Measurements from ENCODE around the gene HRK.
A peak's percentile ranks its signal among the peaks of the same experiment; 100 is the strongest.

HRK gene

DNA sequence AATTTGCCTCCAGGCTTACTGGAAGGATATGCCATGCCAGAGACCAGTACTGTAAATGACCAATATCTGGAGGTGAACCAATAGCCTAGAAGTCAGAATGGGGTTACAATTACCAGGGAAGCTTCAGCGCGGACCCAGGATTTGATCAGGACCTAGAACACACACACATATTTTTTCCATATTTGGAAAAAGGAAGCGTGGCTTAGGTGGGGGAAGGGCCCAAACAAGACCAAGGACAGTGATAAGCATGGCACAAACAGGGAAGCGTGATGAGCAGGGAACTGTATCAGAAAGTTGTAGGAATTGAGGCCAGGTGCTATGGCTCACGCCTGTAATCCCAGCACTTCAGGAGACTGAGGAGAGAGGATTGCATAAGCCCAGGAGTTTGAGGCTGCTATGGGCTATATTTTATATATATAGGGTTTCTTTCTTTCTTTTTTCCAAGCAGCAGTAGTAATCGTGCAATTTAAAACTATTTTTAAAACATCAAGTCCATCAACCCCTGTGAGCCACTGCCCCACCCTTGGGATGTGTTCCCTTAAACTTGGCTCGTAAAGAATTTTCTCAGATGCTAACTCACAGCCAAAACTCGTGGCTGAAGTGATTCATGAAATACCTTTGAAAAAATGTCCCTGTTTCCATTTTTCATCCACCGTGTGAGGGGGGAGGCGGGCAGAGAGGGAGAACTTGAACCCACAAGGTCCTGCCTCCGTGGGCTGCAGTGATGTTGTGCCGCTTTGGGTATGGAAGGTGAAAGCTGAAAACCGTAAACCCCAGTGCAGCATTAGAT is 16.7 kb downstream of the HRK start:
- no peak for DNase-seq

DNA sequence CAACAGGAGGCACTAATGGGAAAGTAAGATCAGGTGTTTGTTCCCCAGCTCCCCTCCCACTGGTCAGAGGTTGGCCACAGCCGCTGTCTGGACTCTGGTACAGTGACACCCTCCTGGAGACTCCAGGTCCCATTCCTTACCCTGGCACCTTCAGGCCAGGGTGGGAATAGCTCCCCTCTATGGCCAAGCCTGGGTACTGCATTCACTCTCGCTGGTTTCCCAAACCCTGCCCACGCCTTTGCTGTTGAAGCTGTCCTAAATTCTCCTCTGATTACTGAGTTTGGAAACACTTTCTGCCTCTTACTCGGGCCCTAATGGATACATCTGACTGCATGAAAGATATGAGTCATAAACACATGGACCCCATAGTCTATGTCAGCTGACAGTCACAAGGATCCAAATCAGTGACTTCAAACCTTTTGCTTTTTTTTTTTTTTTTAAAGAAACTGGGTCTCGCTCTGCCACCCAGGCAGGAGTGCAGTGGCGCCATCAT is 17.9 kb downstream of the HRK start:
- DNase-seq = peak; percentile 23 to 29

DNA sequence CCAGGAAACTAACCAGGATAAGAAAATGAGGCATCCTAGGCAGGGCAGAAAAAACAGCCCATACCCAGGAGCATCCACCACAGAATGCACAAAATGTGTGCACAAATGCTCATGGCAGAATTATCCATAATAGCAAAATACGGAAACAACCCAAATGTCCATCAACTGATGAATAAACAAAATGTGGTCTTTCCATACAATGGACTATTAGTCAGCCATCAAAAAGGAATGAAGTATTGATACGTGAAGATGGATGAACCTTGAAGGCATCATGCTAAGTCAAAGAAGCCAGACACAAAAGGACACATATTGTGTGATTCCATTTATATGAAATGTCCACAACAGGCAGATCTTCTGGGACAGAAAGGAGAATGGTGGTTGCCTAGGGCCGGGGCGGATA is 19.1 kb downstream of the HRK start:
- no peak for DNase-seq

DNA sequence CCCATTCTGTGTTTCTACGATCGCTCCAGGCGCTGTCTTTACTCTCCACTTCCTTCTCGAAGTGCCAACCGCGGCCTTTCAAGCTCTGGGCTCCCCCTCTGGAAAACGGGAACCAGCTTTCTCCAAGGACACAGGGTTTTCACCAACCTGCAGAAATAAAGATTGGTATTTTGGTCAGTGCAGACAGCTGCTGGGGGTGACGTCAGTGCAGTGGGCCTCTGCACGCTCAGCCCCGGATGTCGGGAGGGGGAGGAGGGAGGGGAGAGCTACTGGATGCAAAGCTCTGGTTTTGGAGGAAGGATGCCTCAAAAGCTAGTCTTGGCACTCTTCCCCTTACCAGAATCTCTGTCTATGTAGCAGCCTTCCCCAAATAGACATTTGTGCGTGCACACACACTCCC is 19.9 kb downstream of the HRK start:
- peak; percentile 84 to 92 for DNase-seq

DNA sequence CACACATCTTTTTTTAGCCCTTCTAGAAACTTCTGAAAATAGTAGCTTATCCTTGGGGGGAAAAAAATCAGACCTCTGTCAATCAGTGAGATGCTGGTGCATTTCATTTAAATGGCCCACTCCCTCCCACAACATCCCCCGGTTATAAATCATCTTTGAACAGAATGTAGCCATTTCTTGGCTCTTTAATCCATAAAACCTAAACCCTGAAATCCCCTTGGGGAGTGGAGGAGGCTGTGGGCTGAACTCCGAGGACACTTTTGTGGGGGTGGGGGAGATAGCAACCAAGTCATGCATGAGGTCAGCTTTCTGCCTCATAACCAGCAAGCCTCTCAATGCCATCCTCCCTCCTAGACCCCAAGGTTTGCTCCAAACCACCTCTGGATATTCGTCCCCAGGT is 21.0 kb downstream of the HRK start:
- DNase-seq = no peak

DNA sequence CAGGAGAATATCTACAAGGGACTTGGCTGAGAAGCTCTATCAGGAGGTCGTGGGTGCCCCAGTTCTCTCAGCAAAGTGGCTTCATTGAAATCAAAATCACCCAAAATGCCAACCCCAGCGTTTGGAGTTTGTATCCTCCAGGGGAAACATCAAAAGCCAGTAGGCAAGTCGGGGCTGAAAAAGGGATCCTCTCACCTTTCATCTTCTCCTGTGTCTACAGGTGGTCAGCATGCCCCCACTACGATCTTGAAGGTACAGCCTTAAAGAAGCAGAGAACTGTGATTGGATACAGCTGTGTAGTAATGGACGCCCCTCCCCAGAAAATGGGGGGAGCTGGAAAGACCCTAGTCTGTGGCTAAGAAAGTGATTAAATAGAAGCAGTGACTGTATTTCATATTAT is 22.2 kb downstream of the HRK start:
- peak in 1 of 2 experiments; percentile 3 for DNase-seq

DNA sequence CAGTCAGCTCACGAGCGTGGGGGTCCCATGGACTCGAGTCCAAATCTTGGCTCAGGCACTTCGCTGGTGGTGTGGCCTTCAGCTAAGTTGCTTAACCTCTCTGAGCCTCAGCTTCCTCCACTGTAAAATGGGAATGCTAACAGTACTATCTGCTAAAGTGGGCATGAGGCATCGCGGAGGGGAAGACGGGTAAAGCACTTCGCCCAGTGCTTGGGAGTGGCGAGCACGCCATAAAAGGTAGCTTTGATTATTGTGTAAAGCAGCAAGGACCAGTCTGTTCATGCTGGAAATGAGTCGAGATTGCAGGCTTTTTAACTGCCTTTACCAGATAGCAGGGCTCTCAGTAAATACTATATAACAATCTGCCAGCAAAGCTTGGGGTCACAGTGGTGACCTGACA is 24.5 kb downstream of the HRK start:
- DNase-seq = no peak

DNA sequence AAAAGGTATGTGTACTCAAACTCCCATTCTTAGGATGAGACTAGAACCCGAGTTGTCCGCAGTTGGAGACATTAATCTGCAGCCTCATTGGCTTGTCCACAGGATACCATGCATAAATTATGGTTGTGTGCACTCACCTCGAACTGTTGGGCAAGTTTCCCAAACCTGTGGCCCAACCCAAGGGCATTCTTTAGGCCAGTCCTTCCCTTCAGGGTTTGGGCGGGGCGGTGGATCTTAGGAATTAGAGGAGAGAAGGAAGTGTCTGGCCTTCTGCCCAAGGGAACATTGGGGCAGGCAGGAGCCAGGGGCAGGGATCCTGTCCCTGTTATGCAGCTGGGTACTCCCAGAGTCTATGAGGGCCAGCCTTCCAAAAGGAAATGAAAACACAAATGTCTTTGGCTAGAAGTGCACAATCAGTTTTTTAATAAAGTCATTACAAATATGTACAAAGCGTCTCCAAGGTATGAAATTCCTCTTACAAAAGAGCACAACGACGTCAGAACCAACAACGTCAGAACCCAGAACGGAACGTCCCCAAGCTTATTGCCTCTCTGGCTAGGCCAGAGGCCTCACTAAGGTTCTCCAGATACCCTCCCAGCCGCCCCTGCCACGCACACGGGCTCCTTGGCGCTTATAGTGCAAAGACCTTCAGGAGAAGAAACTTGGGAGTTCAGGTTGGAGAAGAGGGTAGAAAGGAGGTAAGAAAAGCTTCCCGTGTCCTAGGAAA is 25.3 kb downstream of the HRK start:
- DNase-seq = no peak

DNA sequence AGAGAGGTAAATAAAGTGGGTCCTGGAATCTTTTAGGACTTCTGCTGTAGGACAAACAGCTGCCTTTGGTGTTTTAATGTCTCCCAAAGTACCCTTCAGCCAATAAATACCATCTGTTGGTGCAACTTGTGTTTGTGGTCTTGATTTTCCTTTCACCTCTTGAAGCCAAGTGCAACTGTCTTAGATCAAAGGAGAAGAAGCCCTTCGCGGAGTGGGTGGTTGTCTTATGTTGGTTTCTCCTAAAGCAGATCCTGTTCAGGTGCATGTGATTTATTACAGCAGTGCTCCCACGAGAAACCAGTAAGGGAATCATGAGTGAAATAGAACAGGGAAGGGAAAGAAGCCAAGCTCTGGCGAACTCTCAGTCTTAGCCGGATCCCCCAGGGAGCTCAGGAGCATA is 27.7 kb downstream of the HRK start:
- no peak for DNase-seq

DNA sequence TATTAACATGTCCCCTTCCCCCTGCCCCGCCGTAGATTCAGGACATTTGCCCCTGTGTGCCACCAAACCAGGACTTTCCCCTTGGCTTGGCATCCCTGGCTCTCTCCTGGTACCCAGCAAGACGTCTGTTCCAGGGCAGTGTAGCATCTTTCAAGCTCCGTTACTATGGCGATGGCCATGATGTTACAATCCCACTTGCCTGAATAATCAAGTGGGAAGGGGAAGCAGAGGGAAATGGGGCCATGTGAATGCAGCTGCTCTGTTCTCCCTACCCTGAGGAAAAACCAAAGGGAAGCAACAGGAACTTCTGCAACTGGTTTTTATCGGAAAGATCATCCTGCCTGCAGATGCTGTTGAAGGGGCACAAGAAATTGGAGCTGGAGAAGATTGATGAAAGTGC is 28.9 kb downstream of the HRK start:
- DNase-seq = no peak

DNA sequence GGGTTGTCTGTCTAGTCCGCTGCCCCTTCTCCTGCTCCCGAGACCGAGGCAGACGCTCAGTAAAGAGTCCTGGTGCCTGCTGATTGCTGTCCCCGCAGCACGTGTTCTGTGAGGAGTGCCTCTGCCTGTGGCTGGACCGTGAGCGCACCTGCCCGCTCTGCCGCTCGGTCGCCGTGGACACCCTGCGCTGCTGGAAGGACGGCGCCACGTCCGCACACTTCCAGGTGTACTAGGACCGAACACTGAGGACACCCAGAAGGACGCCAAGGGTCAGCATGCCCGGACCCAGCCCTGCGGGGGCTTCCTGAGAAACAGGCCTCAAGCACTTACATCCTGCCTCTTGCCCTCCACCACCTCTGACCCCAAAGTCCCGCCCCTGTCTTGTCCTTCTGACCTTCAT is 32.0 kb downstream of the HRK start:
- no peak for DNase-seq

DNA sequence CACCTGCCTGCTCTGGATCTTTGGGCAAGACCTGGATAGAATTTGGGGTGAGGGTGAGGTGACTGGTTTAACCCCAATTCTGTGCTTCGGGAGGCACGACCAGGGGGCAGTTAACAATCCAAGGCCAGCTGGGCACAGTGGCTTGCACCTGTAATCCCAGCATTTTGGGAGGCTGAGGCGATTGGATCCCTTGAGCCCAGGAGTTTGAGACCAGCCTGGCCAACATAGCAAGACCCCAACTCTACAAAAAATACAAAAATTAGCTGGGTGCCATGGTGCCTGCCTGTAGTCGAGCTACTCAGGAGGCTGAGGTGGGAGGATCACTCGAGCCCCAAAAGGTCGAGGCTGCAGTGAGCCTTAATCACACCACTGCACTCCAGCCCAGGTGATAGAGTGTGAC is 38.2 kb downstream of the HRK start:
- no peak for DNase-seq

DNA sequence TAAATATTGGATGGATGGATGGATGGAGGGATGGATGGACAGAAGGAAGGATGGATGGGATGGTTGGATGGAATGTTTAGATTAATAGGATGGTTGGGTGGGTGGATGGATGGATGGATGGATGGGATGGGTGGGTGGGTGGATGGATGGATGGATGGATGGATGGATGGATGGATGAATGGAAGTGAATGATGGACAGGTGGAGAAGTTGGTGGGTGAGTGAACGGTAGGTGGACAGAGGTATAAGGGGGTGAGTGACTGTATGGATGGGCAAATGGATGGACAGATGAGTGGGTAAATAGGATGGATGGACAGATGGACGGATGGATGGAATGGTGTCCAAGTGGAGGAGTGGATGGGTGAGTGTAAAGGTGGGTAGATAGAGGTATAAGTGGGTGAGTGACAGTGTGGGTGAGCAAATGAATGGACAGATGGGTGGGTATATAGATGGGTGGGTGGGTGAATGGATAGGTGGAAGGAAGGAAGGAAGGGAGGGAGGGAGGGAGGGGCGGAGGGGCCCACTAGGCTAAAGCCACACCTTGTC is 41.9 kb downstream of the HRK start:
- DNase-seq = no peak

DNA sequence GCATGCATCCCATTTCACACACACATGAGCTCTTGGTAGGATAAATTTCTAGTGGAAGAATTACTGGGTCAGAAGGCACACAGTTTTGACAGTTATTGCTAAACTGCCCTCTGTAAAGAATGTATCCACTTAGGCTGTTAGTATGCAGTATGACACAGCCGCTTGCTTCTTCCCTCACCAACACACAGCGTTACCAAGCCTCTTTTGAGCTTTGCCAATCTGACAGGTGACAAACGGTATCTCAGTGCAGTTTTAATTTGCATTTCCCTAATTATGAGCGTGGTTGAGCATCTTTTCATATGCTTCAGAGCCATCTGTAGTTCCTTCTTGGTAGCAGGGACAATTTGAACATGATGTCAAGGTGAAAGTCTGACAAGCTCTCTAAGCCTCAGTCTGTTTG is 42.9 kb downstream of the HRK start:
- DNase-seq = no peak

DNA sequence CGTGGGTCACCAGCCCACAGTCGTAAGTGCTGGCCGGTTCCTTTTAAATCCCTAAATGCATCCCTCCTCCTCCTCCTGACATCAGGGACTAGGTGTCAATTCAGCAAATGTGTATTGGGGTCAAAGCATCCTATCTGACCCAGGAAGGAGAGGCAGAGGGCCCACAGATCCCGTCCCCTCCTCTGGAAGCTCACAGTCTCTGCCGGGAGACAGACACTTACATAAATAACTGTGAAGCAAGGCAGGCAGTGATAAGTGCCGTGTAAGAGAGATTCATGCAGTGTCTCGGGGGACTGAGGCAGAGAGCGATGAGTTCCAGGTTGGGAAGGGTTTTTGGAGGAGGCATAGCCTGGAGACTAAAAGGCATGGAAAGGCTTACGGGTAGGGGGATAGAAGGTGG is 44.1 kb downstream of the HRK start:
- no peak for DNase-seq

DNA sequence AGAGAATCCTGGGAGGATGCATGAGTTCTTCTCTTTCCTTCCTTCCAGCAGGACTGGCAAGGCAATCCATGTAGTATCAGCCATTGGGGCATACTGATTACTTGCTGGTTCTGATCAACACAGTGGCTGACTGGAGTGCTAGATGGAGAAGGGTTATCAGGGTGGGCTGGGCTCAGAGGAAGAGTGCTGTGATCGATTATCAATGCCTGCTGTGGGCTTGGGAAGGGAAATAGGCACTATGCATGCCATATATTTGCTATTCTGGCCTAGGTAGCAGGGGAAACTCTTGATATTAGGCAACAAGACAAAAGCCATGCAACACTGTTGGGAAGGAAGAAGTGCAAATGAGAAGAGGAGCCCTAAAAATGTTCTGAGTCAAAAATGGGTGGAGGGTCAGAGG is 45.8 kb downstream of the HRK start:
- DNase-seq = no peak

DNA sequence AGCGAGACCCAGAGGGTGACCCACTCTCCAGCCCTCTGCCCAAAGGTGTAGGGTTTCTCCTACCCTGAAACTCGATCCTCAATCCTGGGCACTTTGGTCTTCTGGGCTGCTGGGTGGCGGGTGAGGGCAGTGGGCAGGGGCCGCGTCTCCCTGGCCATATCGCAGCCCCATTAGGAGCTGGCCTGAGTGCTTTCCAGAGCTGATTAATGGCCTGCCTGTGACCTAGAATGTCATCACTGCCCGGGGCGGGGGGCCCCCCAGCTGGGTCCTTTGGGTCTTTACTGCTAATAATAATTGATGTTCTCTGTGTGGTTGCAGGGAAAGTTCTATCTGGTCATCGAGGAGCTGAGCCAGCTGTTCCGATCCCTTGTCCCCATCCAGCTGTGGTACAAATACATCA is 47.8 kb downstream of the HRK start:
- DNase-seq = no peak

DNA sequence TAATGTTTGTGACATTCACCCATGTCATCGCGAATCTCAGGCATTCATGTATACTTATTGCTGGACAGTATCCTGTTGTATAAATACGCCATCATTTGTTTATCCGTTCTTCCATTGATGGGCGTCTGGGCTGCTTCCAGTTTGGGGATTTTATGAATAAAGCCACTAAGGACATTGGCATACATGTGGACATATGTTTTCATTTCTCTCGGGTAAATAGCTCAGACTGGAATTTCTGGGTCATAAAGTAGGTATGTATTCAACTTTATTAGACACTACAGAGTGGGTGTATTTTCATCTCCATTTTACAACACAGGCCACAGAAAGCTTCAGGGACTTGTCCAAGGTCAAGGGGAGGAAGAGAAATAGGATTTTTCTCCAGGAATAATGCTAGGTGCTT is 48.9 kb downstream of the HRK start:
- DNase-seq = no peak

DNA sequence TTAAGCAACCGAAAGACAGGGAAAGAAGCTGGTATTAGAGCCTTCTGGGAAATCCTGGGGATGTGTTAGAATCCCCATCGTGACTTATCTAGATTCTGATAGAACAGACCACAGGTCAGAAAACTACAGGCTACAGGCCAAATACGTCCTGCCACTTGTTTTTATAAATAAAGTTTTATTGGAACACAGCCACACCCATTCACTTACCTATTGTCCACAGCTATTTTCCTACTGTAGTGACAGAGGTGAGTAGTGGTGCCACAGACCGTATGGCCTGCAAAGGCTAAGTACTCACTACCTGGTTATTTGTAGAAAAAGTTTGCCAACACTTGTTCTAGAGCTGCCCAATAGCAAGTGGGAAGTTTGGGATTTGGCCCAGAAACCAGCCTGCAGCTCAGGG is 53.8 kb downstream of the HRK start:
- no peak for DNase-seq

DNA sequence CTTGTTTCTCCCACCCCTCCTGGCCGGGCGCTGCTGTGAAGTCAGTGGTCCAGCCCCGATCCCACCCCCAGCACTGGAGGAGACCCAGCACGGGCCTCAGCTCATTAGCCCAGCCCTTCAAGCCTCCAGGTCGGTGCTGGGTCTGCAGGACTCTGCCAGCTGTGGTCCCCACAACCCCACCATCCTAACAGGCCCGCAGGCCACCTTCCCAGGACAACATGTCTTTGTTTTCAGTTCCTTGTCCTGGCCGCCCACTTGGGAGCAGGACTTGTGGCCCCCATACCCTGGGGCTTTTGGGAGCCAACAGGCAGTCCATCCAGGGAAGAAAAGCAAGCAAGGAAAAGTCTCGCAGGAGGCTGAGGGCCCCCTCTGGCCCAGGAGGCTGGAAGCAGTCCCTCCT is 60.0 kb downstream of the HRK start:
- DNase-seq = no peak

DNA sequence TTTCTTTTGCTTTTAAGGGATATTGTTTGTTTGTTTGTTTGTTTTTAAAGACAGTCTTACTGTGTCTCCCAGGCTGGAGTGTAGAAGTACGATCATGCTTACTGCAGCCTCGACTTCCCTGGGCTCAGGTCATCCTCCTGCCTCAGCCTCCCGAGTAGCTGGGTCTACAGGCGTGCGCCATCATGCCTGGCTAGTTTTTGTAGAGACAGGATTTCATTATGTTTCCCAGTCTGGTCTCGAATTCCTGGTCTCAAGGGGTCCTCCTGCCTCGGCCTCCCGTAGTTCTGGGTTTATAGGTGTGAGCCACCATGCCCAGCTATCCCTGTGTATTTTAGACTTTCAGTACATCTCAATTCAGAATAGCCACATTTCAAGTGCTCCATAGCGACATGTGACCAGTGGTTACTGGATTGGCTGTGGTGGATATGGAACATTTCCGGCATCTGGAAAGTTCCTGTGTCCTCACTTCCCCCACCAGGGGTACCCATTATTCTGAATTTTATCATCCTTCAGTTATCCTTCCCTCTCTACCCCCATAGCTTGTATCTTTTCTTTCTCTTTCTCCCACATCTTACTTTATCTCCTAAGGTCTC is 61.1 kb downstream of the HRK start:
- no peak for DNase-seq

DNA sequence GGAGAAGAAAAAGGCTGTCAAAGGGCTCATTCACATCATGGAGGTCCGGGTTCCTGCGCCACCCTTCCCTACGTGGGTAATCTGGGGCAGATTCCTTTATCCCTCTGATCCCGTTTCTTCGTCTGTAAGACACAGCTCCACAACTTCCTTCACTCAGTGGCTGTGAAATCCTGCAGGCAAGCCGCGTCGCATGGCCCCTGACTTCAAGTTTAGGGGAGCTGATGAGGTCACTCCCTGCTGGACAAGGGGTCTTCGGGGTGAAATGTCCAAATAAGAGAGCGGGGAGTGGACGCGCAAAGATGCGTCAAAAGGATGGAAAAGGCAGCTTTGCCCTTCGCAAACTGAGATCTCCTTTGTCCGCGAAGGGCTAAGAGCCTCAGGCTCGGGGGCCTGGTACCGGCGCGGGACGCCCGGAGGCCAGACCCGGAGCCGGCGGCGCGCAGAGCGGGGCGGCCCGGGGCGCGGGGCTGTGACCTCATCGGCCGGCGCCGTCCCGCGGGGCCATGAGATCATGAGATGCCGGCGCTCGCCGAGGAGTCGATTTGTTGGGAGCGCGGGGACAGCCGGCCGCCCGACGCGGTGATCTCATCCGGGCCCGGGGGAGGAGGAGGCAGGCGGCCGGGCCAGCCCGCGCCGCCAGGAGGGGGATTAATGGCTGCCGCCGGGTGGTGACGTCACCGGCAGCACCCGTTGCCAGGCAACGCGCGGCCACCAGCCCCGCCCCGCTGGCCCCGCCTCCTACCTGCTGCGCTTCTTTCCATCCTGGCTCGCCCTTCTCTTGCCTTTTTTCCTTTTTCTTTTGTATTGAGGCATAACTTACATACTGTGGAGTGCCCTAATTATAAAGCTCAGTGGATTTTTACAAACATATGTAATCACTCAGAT is 62.1 kb downstream of the HRK start:
- DNase-seq = peak; percentile 92 to 94

DNA sequence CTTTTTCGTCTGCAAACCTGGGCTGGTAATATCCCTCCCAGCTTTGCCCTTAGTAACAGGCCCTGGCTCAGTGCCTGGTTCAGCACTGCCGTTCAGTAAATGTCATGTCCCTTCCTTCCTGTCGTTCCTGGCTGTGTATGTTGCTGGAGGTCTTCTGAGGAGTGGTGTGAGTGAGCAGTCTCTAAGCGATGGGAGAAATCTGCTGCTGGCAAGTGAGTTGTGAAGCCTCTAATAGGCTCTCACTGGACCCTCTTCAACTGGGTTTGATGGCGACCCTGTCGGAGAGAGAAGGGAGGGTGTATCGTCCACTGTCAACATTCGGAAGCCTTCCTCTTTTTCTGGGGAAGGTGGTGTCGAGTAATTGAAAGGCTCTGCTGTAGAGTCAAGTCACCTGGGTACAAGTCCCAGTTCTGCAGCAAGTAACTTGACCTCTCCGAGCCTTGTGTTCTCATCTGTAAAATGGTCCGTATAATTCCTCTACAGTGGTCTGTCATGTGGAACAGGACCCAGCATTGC is 62.8 kb downstream of the HRK start:
- peak; percentile 10 to 42 for DNase-seq

All from SHP77 (cell line).